Omental fat pad (tissue), 4 donors: ENCODE measurements around the gene CLEC11A. TPM values are rescaled to one million over a fixed set of nuclear protein-coding genes. Genes with fewer than 3 reads are reported as not detected.

Experiments
- ATAC-seq: fragments of 150-250 bp; one replicate; pipeline ENCODE4 v1.9.1; 2016; ENCODE audit warnings: mild to moderate bottlenecking, moderate library complexity; ENCODE audit not compliant: low FRiP score
- DNase-seq: peaks from one replicate; pipeline ENCODE4 v3.0.0-alpha.2; 2019; ENCODE audit warnings: low spot score
- CTCF ChIP-seq, 3 donors: fragments of 450-650 bp; IDR thresholded peaks; one replicate each; pipeline ENCODE4 v1.5.1; 2016 to 2017; ENCODE audit warnings: antibody characterized with exemption in 3 of 3, mild to moderate bottlenecking in 3 of 3, moderate library complexity in 2 of 3
- total RNA-seq, 4 donors: library from RNA; depleted of rRNA; stranded (reverse); fragments of >200 nt; gene quantifications; one replicate each; pipeline ENCODE4 v1.1.0, GENCODE V29; 2016

The CLEC11A gene
- total RNA-seq, 4 donors from 2014 or later: 17.1 to 32.0 (median 21.9) TPM

GRCh38 chr19:50719119-50719435 lies 4.1 kb upstream of the CLEC11A start:
- DNase-seq (no peak), ATAC-seq (no peak)
- no peak for TF ChIP-seq CTCF (IDR thresholded peaks at IDR 0.05)

GRCh38 chr19:50719566-50719965 lies 3.6 kb upstream of the CLEC11A start, which contains the start of gene SHANK1:
Gene SHANK1, minus strand, starts transcription at chr19:50719802. Its CDS starts 2,883 bp downstream, at chr19:50716919.
- ATAC-seq (no peak), DNase-seq (no peak)
- no peak for TF ChIP-seq CTCF (IDR thresholded peaks at IDR 0.05)

- no peak for DNase-seq
- ATAC-seq: no peak
- TF ChIP-seq CTCF (IDR thresholded peaks at IDR 0.05): no peak
These were observed 2.8 kb upstream of the CLEC11A start for GRCh38 chr19:50720181-50720920.

GRCh38 chr19:50720921-50721381 lies 2.2 kb upstream of the CLEC11A start:
- DNase-seq (no peak), ATAC-seq (no peak)
- no peak for TF ChIP-seq CTCF (IDR thresholded peaks at IDR 0.05)

GRCh38 chr19:50721441-50722137 lies 1.6 kb upstream of the CLEC11A start:
- TF ChIP-seq CTCF (IDR thresholded peaks at IDR 0.05): no peak
- no peak for DNase-seq
- no peak for ATAC-seq

GRCh38 chr19:50722201-50723013 lies 757 bp upstream of the CLEC11A start:
- ATAC-seq: no peak
- DNase-seq: no peak
- TF ChIP-seq CTCF (IDR thresholded peaks at IDR 0.05): no peak
